Measurements from ENCODE around the gene RPL15. TPM values are rescaled to one million over a fixed set of nuclear protein-coding genes. Genes with fewer than 3 reads are reported as not detected.
A peak's percentile ranks its signal among the peaks of the same experiment; 100 is the strongest.
"Not testable (repeated sequence)": the region's sequence is repeated elsewhere in the genome, so short reads cannot be mapped to it uniquely, and the experiment has no call there.

The RPL15 gene
- total and polyA plus RNA-seq, 2 experiments from 2014 or later: 1,419 to 2,722 TPM

GRCh38 chr3:23911397-23911796 is 5.5 kb upstream of the RPL15 start:
- Histone ChIP-seq H3K4me1 (ENCODE audit: low read depth) (peaks cover 7% of the 10 kb centered on the region), H3K36me3 (peaks cover 20% of the 10 kb centered on the region), H3K9me3 (ENCODE audit: low read depth) (no peaks in the 10 kb centered on the region), H3K27me3 (no peaks in the 10 kb centered on the region), H3K4me3 (no peak overlapping the region), H3K27ac (no peak overlapping the region)
- no peak for DNase-seq (ENCODE audit: low read depth in 1 of 2, low spot score in 1 of 2)
- no peak for TF ChIP-seq CTCF (IDR thresholded peaks at IDR 0.05; ENCODE audit: low read depth, low read length)

GRCh38 chr3:23912335-23912734 is 4.6 kb upstream of the RPL15 start:
- H3K27ac ChIP-seq; H3K27me3 ChIP-seq; H3K9me3 ChIP-seq (ENCODE audit: low read depth); DNase-seq (ENCODE audit: low read depth in 1 of 2, low spot score in 1 of 2); H3K4me3 ChIP-seq; H3K4me1 ChIP-seq (ENCODE audit: low read depth): not testable (repeated sequence)
- peaks cover 17% of the 10 kb centered on the region for H3K36me3 ChIP-seq

- no peak for TF ChIP-seq CTCF (IDR thresholded peaks at IDR 0.05; ENCODE audit: low read depth, low read length)
- no peak overlapping the region for H3K27ac ChIP-seq
- H3K4me3 ChIP-seq: no peak overlapping the region
- H3K27me3 ChIP-seq: no peaks in the 10 kb centered on the region
- DNase-seq (ENCODE audit: low read depth in 1 of 2, low spot score in 1 of 2): no peak
- peaks cover 15% of the 10 kb centered on the region for H3K36me3 ChIP-seq
- H3K9me3 ChIP-seq (ENCODE audit: low read depth): no peaks in the 10 kb centered on the region
- H3K4me1 ChIP-seq (ENCODE audit: low read depth): peaks cover 7% of the 10 kb centered on the region
Observed at GRCh38 chr3:23913182-23913581, 3.8 kb upstream of the RPL15 start.

GRCh38 chr3:23913873-23914743 is 2.8 kb upstream of the RPL15 start:
- no peaks in the 10 kb centered on the region for H3K9me3 ChIP-seq (ENCODE audit: low read depth)
- no peak overlapping the region for H3K27ac ChIP-seq
- peaks cover 15% of the 10 kb centered on the region for H3K36me3 ChIP-seq
- no peak overlapping the region for H3K4me3 ChIP-seq
- TF ChIP-seq CTCF (IDR thresholded peaks at IDR 0.05; ENCODE audit: low read depth, low read length): no peak
- H3K27me3 ChIP-seq: no peaks in the 10 kb centered on the region
- no peak for DNase-seq (ENCODE audit: low read depth in 1 of 2, low spot score in 1 of 2)
- H3K4me1 ChIP-seq (ENCODE audit: low read depth): peaks cover 10% of the 10 kb centered on the region

GRCh38 chr3:23915537-23916108 is 1.3 kb upstream of the RPL15 start:
- Histone ChIP-seq H3K4me1 (ENCODE audit: low read depth) (peaks cover 13% of the 10 kb centered on the region), H3K27me3 (no peaks in the 10 kb centered on the region), H3K36me3 (peaks cover 18% of the 10 kb centered on the region), H3K9me3 (ENCODE audit: low read depth) (no peaks in the 10 kb centered on the region), H3K4me3 (peak overlapping the region; percentile 75), H3K27ac (no peak overlapping the region)
- DNase-seq (ENCODE audit: low read depth in 1 of 2, low spot score in 1 of 2): peak; percentile 16 to 61
- TF ChIP-seq CTCF (IDR thresholded peaks at IDR 0.05; ENCODE audit: low read depth, low read length): no peak
